ENCODE measurements around the gene MRGPRG. TPM values are rescaled to one million over a fixed set of nuclear protein-coding genes. Genes with fewer than 3 reads are reported as not detected.

MRGPRG gene
- polyA plus RNA-seq, 2 of the 4 experiments (the other 2 are of a cell fraction): not detected

DNA sequence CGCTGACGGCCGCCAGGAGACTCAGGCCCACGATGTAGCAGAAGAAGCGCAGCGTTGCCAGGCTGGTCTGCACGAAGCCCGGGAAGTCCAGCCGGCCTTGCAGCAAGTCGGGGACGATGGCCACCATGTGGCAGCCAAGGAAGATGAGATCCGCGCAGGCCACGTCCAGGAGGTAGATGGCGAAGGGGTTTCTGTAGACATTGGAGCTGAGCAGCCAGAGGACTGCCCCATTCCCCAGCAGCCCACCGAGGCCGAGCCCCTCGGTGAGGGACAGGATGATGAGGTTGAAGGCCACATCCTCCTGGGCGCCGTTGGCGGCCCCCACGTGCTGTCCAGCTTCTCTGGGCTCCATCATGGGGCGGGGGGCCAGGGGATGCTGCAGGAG is 9.8 kb upstream of the MRGPRG start:
- 66% methylated on average over 16 of the region's 23 CpGs for WGBS (ENCODE audit: missing lambda C conversion rate)
- no peak for DNase-seq (ENCODE audit: low read depth in 1 of 2, low spot score in 1 of 2)
- Histone ChIP-seq H3K4me3 (no peak overlapping the region), H3K4me2 (no peak overlapping the region), H3K27ac (no peak overlapping the region), H3K4me1 (no peaks in the 10 kb centered on the region), H3K9me3 (no peaks in the 10 kb centered on the region)
- ATAC-seq: no peak
- ChIA-PET POLR2A (no interaction called here), CTCF (interaction anchor here (0.6 to 0.8 kb wide), 2 partner anchors 11 to 374 kb away, joined by 3 to 5 read pairs; no protein-coding TSS in a partner anchor)
- no peak for FAIRE-seq
- TF ChIP-seq NR3C1 (IDR thresholded peaks at IDR 0.05) (no peak), MAFK (IDR thresholded peaks at IDR 0.05; ENCODE audit: partially characterized antibody) (no peak), SMC3 (IDR thresholded peaks at IDR 0.05) (no peak), RNF2 (IDR thresholded peaks at IDR 0.05; ENCODE audit: borderline replicate concordance, low read depth) (no peak), JUNB (IDR thresholded peaks at IDR 0.05) (no peak)
- TF ChIP-seq, protein P1, sequence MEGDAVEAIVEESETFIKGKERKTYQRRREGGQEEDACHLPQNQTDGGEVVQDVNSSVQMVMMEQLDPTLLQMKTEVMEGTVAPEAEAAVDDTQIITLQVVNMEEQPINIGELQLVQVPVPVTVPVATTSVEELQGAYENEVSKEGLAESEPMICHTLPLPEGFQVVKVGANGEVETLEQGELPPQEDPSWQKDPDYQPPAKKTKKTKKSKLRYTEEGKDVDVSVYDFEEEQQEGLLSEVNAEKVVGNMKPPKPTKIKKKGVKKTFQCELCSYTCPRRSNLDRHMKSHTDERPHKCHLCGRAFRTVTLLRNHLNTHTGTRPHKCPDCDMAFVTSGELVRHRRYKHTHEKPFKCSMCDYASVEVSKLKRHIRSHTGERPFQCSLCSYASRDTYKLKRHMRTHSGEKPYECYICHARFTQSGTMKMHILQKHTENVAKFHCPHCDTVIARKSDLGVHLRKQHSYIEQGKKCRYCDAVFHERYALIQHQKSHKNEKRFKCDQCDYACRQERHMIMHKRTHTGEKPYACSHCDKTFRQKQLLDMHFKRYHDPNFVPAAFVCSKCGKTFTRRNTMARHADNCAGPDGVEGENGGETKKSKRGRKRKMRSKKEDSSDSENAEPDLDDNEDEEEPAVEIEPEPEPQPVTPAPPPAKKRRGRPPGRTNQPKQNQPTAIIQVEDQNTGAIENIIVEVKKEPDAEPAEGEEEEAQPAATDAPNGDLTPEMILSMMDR (IDR thresholded peaks at IDR 0.05): no peak

DNA sequence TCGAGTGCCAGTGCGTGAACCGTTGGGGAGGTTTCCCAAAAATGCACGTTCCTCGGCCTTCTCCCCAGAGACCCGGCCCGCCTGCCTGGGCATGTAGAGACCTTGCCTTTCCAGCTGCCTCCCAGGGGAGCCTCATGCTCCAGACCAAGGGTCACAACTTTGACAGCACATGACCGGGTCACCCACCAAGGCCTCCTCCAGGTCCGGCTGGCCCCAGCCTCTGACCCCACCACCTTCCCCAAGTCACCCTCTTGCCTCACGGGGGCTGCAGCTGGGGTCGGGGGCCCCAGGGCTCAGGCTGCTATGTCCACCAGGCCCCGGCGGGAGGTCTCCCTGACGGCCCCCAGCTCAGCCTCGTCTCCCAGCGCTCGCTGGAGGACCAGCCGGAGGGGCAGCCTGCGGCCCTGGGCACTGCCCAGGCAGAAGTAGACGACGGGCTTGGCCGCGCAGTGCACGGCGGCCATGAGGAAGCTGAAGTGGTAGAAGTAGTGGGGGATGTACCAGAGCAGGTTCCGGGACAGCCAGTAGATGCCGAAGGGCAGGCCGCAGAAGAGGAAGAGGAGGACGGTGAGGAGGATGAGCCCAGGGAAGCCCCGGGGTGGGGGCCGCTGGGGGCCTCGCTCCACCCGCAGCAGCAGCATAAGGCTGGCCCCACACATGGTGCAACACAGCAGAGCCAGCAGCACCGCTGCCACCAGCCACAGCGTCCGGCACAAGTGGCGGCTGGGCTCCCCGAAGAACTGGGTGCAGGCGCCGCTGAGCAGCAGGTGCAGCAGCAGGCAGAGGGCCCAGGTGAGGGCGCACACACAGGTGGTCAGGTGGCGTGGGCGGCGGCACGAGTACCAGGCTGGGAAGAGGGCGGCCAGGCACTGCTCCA is 9.2 kb upstream of the MRGPRG start:
- ChIA-PET POLR2A (no interaction called here), CTCF (interaction anchor here (0.6 to 1.2 kb wide), 2 partner anchors 8 to 373 kb away, joined by 3 read pairs; no protein-coding TSS in a partner anchor)
- H3K4me2 ChIP-seq: no peak overlapping the region
- H3K9me3 ChIP-seq: no peaks in the 10 kb centered on the region
- no peak overlapping the region for H3K4me3 ChIP-seq
- WGBS (ENCODE audit: missing lambda C conversion rate): 62% methylated on average over 26 of the region's 46 CpGs
- no peak for DNase-seq (ENCODE audit: low read depth in 1 of 2, low spot score in 1 of 2)
- TF ChIP-seq SMC3 (IDR thresholded peaks at IDR 0.05) (no peak), ZC3H11A (IDR thresholded peaks at IDR 0.05) (no peak), KDM1A (IDR thresholded peaks at IDR 0.05; ENCODE audit: low read depth) (no peak), HES2 (IDR thresholded peaks at IDR 0.05) (no peak), ESRRA (IDR thresholded peaks at IDR 0.05; ENCODE audit: borderline replicate concordance, low read length) (no peak), RNF2 (IDR thresholded peaks at IDR 0.05; ENCODE audit: borderline replicate concordance, low read depth) (no peak), HOXB13 (CRISPR knock-in tag; IDR thresholded peaks at IDR 0.05; ENCODE audit: low read depth) (no peak), HEYL (CRISPR knock-in tag; IDR thresholded peaks at IDR 0.05) (no peak)
- TF ChIP-seq, protein P1 (IDR thresholded peaks at IDR 0.05): no peak
- FAIRE-seq: no peak
- no peak overlapping the region for H3K27ac ChIP-seq
- no peak for ATAC-seq
- H3K4me1 ChIP-seq: no peaks in the 10 kb centered on the region

DNA sequence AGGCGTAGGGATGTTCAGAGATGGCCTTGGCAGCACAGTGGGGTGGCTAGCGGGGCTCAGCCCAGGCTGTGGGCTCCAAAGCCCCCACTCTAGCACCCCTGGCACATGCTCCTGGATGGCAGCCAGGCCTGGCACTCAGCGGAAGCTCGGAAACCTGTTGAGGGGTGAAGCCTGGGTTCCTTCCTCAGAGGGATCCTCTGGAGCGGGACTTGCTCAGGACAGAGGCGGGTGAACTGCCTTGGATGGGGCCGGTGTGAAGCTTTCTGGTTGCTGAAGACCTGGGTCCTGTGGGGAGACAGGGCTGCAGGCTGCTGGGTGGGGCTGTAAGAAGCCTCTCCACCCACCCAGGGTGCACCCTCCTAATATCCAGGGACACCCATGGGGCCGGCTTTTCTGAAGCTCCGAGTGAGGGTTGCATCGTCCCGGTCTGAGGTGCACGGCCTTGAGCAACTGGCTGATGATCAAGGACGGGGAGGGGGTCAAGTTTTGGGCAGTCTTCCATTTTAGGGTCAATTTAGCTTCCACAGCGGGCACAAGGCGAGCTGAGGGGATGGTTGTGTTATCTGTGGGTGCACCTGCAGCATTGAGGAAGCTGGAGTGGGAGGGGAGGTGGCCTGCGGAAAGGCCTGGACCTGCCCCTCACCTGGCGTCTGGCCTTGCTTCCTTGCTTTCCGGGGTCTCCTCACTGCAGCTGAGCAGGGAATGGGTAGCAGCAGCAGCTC is 8.4 kb upstream of the MRGPRG start:
- H3K4me3 ChIP-seq: no peak overlapping the region
- WGBS (ENCODE audit: missing lambda C conversion rate): 71% methylated on average over 12 of the region's 18 CpGs
- ChIA-PET POLR2A (no interaction called here), CTCF (interaction anchor here (0.5 to 1.2 kb wide), 2 partner anchors 8 to 23 kb away, joined by 3 read pairs; no protein-coding TSS in a partner anchor)
- no peak for ATAC-seq
- FAIRE-seq: no peak
- no peak overlapping the region for H3K27ac ChIP-seq
- H3K4me2 ChIP-seq: no peak overlapping the region
- H3K9me3 ChIP-seq: no peaks in the 10 kb centered on the region
- no peak for DNase-seq (ENCODE audit: low read depth in 1 of 2, low spot score in 1 of 2)
- no peaks in the 10 kb centered on the region for H3K4me1 ChIP-seq
- no peak for TF ChIP-seq CHD4 (IDR thresholded peaks at IDR 0.05; ENCODE audit: borderline replicate concordance)
- no peak for TF ChIP-seq PHF8 (IDR thresholded peaks at IDR 0.05; ENCODE audit: borderline replicate concordance, low read depth)
- TF ChIP-seq POLR2A (IDR thresholded peaks at IDR 0.05; ENCODE audit: low read length): no peak
- no peak for TF ChIP-seq HES2 (IDR thresholded peaks at IDR 0.05)
- TF ChIP-seq KDM1A (IDR thresholded peaks at IDR 0.05; ENCODE audit: low read depth): no peak
- TF ChIP-seq ZNF302 (CRISPR knock-in tag; IDR thresholded peaks at IDR 0.05): no peak
- TF ChIP-seq MAFK (IDR thresholded peaks at IDR 0.05; ENCODE audit: partially characterized antibody): no peak
- TF ChIP-seq RAD21 (conservative IDR thresholded peaks at IDR 0.05 in 1 of 2, IDR thresholded peaks at IDR 0.05 in 1 of 2): no peak
- no peak for TF ChIP-seq FOSB (CRISPR knock-in tag; IDR thresholded peaks at IDR 0.05)
- no peak for TF ChIP-seq MAX (IDR thresholded peaks at IDR 0.05)
- TF ChIP-seq NFE2L2 (conservative IDR thresholded peaks at IDR 0.05; ENCODE audit: low read length): no peak
- no peak for TF ChIP-seq FOXS1 (CRISPR knock-in tag; IDR thresholded peaks at IDR 0.05)
- TF ChIP-seq HEYL (CRISPR knock-in tag; IDR thresholded peaks at IDR 0.05): no peak
- no peak for TF ChIP-seq SREBF2 (IDR thresholded peaks at IDR 0.05)
- TF ChIP-seq JUN (IDR thresholded peaks at IDR 0.05): no peak
- TF ChIP-seq, protein P1 (IDR thresholded peaks at IDR 0.05): no peak
- TF ChIP-seq RARB (CRISPR knock-in tag; IDR thresholded peaks at IDR 0.05): no peak
